Measurements from ENCODE around the gene PLPP1. TPM values are rescaled to one million over a fixed set of nuclear protein-coding genes. Genes with fewer than 3 reads are reported as not detected.

PLPP1 gene
- polyA plus RNA-seq, 1 of the 3 experiments (the other 2 are of a cell fraction): 32.8 TPM

GRCh38 chr5:55411876-55412275 is 122.9 kb downstream of the PLPP1 start:
- no peak for TF ChIP-seq MXI1 (IDR thresholded peaks at IDR 0.05; ENCODE audit: low read depth, low read length)
- TF ChIP-seq, protein P1, sequence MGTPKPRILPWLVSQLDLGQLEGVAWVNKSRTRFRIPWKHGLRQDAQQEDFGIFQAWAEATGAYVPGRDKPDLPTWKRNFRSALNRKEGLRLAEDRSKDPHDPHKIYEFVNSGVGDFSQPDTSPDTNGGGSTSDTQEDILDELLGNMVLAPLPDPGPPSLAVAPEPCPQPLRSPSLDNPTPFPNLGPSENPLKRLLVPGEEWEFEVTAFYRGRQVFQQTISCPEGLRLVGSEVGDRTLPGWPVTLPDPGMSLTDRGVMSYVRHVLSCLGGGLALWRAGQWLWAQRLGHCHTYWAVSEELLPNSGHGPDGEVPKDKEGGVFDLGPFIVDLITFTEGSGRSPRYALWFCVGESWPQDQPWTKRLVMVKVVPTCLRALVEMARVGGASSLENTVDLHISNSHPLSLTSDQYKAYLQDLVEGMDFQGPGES (IDR thresholded peaks at IDR 0.05; ENCODE audit: low read depth, low read length): no peak
- no peak for TF ChIP-seq ZBTB33 (IDR thresholded peaks at IDR 0.05; ENCODE audit: borderline replicate concordance, low read depth)
- TF ChIP-seq JUND (IDR thresholded peaks at IDR 0.05): no peak
- TF ChIP-seq TEAD4 (IDR thresholded peaks at IDR 0.05; ENCODE audit: borderline replicate concordance, insufficient read depth): no peak
- TF ChIP-seq GATA2 (CRISPR knock-in tag; IDR thresholded peaks at IDR 0.05): no peak
- TF ChIP-seq FOXJ3 (CRISPR knock-in tag; IDR thresholded peaks at IDR 0.05): no peak
- no peak for TF ChIP-seq RXRA (IDR thresholded peaks at IDR 0.05; ENCODE audit: borderline replicate concordance, low read depth)
- TF ChIP-seq, protein P2, sequence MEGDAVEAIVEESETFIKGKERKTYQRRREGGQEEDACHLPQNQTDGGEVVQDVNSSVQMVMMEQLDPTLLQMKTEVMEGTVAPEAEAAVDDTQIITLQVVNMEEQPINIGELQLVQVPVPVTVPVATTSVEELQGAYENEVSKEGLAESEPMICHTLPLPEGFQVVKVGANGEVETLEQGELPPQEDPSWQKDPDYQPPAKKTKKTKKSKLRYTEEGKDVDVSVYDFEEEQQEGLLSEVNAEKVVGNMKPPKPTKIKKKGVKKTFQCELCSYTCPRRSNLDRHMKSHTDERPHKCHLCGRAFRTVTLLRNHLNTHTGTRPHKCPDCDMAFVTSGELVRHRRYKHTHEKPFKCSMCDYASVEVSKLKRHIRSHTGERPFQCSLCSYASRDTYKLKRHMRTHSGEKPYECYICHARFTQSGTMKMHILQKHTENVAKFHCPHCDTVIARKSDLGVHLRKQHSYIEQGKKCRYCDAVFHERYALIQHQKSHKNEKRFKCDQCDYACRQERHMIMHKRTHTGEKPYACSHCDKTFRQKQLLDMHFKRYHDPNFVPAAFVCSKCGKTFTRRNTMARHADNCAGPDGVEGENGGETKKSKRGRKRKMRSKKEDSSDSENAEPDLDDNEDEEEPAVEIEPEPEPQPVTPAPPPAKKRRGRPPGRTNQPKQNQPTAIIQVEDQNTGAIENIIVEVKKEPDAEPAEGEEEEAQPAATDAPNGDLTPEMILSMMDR (IDR thresholded peaks at IDR 0.05): no peak
- Histone ChIP-seq H3K79me2 (ENCODE audit: insufficient read depth) (no peaks in the 10 kb centered on the region), H3K9me3 (no peaks in the 10 kb centered on the region), H3K9me2 (no peaks in the 10 kb centered on the region), H3K36me3 (replicated peaks in 1 of 2; ENCODE audit: control insufficient read depth in 1 of 2, insufficient read depth in 2 of 2, low read length in 1 of 2) (peaks cover 31 to 36% of the 10 kb centered on the region in 2 experiments), H4K20me1 (ENCODE audit: insufficient read depth) (no peaks in the 10 kb centered on the region), H3K4me1 (ENCODE audit: control insufficient read depth in 1 of 2, insufficient read depth in 2 of 2, low read depth in 1 of 2, low read length in 1 of 2) (peaks cover 0 to 8% of the 10 kb centered on the region in 2 experiments; a peak in 3 of 4 replicates), H3K27ac (ENCODE audit: low read depth in 2 of 2, low read length in 1 of 2) (no peak overlapping the region), H3K27me3 (ENCODE audit: insufficient read depth) (no peaks in the 10 kb centered on the region), H3K4me2 (no peak overlapping the region), H3K4me3 (ENCODE audit: low read depth in 2 of 2, low read length in 1 of 2) (no peak overlapping the region), H3F3A (replicated peaks; ENCODE audit: insufficient read depth) (peaks cover 12% of the 10 kb centered on the region), H3K9ac (no peak overlapping the region), H2AFZ (ENCODE audit: low read depth) (no peak overlapping the region)
- ChIA-PET CTCF (interaction anchor here (0.6 kb wide), 1 partner anchor 54 kb away, joined by 3 read pairs; no protein-coding TSS in a partner anchor), POLR2A (no interaction called here)
- DNase-seq: no peak
- WGBS (ENCODE audit: low lambda C conversion rate): 98% methylated on average over 1 of the region's 1 CpG

DNA sequence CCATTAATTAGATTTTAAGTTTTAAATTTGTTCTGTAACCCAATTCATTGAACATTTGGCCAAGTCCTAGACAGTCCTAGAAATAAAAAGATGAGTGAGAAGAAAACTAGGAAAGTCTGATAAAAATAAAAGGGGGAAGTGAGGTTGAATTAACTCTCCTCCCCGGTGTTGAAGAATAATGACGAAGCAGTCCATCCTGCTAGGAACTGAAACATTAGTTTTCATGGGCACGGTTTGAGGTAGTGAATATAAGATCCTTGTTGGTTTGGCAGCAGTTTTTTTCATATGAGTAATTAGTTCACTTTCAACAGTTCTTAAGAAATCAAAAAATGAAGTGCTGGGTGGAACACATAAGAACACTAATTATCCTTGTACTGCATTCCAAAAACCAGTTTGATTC is 123.9 kb downstream of the PLPP1 start:
- Histone ChIP-seq H3K9me2 (no peaks in the 10 kb centered on the region), H3K27me3 (ENCODE audit: insufficient read depth) (no peaks in the 10 kb centered on the region), H3K4me1 (ENCODE audit: control insufficient read depth in 1 of 2, insufficient read depth in 2 of 2, low read depth in 1 of 2, low read length in 1 of 2) (no peaks in the 10 kb centered on the region; a peak in 1 of 4 replicates), H3K36me3 (replicated peaks in 1 of 2; ENCODE audit: control insufficient read depth in 1 of 2, insufficient read depth in 2 of 2, low read length in 1 of 2) (peaks cover 31 to 38% of the 10 kb centered on the region in 2 experiments), H3K4me2 (no peak overlapping the region), H3K79me2 (ENCODE audit: insufficient read depth) (no peaks in the 10 kb centered on the region), H3K9ac (no peak overlapping the region), H3K27ac (ENCODE audit: low read depth in 2 of 2, low read length in 1 of 2) (no peak overlapping the region), H3K9me3 (no peaks in the 10 kb centered on the region), H4K20me1 (ENCODE audit: insufficient read depth) (no peaks in the 10 kb centered on the region), H2AFZ (ENCODE audit: low read depth) (no peak overlapping the region), H3K4me3 (ENCODE audit: low read depth in 2 of 2, low read length in 1 of 2) (no peak overlapping the region), H3F3A (replicated peaks; ENCODE audit: insufficient read depth) (peaks cover 5% of the 10 kb centered on the region)
- no peak for TF ChIP-seq FOSL2 (IDR thresholded peaks at IDR 0.05; ENCODE audit: borderline replicate concordance, low read depth)
- TF ChIP-seq EZH2phosphoT487 (IDR thresholded peaks at IDR 0.05; ENCODE audit: borderline replicate concordance, low read depth): no peak
- no peak for TF ChIP-seq USF2 (IDR thresholded peaks at IDR 0.05; ENCODE audit: borderline replicate concordance, low read depth, low read length)
- TF ChIP-seq RCOR1 (IDR thresholded peaks at IDR 0.05; ENCODE audit: low read length): no peak
- POLR2A ChIA-PET: no interaction called here
- DNase-seq: no peak
- CTCF ChIA-PET: no interaction called here
- 96% methylated on average over 3 of the region's 3 CpGs for WGBS (ENCODE audit: low lambda C conversion rate)

Measured in SK-N-SH (cell line).